H1 (cell line): ENCODE measurements around the gene DYRK1B.
"Not testable (repeated sequence)": the region's sequence is repeated elsewhere in the genome, so short reads cannot be mapped to it uniquely, and the experiment has no call there.

Experiments used
- POLR2A ChIP-seq, 2 experiments: IDR thresholded peaks; 1 replicate in 1 of 2; 2 replicates in 1 of 2; pipeline ENCODE4 v1.6.1; 2011; ENCODE audit warnings: low read depth in 2 of 2, low read length in 2 of 2, mild to moderate bottlenecking in 2 of 2; ENCODE audit errors: control extremely low read depth in 1 of 2
- POLR2AphosphoS5 ChIP-seq: IDR thresholded peaks from 2 replicates; pipeline ENCODE4 v1.6.1; 2011; ENCODE audit warnings: low read depth, low read length
- TAF7 ChIP-seq: optimal IDR thresholded peaks from 2 replicates; pipeline ENCODE3; 2011; ENCODE audit warnings: low read depth, mild to moderate bottlenecking, inconsistent platforms, low read length, moderate library complexity, borderline replicate concordance
- TF ChIP-seq, protein P1 (sequence below): IDR thresholded peaks from 2 replicates; pipeline ENCODE4 v1.6.1; 2011; ENCODE audit warnings: low read depth, mild to moderate bottlenecking, low read length; ENCODE audit not compliant: insufficient read depth

DNA sequence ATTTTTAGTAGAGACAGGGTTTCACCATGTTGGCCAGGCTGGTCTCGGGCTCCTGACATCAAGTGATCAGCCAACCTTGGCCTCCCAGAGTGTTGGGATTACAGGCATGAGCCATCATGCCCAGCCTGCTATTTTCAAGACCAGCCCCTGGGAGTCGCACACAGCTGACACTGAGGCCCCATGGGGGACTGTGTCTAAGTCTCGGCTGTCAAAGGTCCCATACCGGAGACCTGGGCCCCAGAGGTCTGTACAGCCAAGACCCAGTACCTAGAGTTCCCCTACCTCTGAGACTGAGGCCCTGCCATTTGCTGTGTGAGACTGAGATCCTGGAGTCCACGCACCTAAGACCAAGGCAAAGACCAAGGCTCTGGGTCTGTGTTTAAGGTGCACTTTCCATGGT, 46.3 kb upstream of the DYRK1B start:
- TF ChIP-seq, protein P1, sequence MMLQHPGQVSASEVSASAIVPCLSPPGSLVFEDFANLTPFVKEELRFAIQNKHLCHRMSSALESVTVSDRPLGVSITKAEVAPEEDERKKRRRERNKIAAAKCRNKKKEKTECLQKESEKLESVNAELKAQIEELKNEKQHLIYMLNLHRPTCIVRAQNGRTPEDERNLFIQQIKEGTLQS = not testable (repeated sequence)
- not testable (repeated sequence) for TF ChIP-seq POLR2AphosphoS5; POLR2A (IDR thresholded peaks at IDR 0.05; ENCODE audit: control extremely low read depth in 1 of 2, low read depth in 2 of 2, low read length in 2 of 2); TAF7
